DOHH2 (cell line): Measurements from ENCODE around the gene HIPK4.

Source experiments
- H3F3A ChIP-seq: fragments of 200-600 bp; sonication (generic), shearing (Covaris generic); 2 replicates; pipeline ENCODE4 v1.6.0; 2016; ENCODE audit warnings: antibody characterized with exemption, mild to moderate bottlenecking; ENCODE audit not compliant: control insufficient read depth, insufficient read depth
- H3K27ac ChIP-seq: fragments of 200-600 bp; sonication (generic); 2 replicates; pipeline ENCODE4 v1.5.1; 2014; ENCODE audit warnings: low read depth, mild to moderate bottlenecking, low read length, moderate library complexity
- H3K27me3 ChIP-seq: fragments of 200-600 bp; sonication (generic); 2 replicates; pipeline ENCODE4 v1.6.1; 2014; ENCODE audit warnings: mild to moderate bottlenecking, low read length, mixed read lengths; ENCODE audit not compliant: control insufficient read depth
- H3K36me3 ChIP-seq: fragments of 200-600 bp; sonication (generic); 2 replicates; pipeline ENCODE4 v1.6.1; 2014; ENCODE audit warnings: mild to moderate bottlenecking, low read length, moderate library complexity, mixed read lengths; ENCODE audit not compliant: control insufficient read depth
- H3K4me1 ChIP-seq: fragments of 200-600 bp; sonication (generic); 2 replicates; pipeline ENCODE4 v1.6.1; 2014; ENCODE audit warnings: mild to moderate bottlenecking, low read length, mixed read lengths; ENCODE audit not compliant: control insufficient read depth
- H3K4me2 ChIP-seq: fragments of 200-600 bp; sonication (generic); 2 replicates; pipeline ENCODE4 v1.6.0; 2014; ENCODE audit warnings: mild to moderate bottlenecking, low read length, moderate library complexity
- H3K4me3 ChIP-seq: fragments of 200-600 bp; sonication (generic); 2 replicates; pipeline ENCODE4 v1.5.1; 2014; ENCODE audit warnings: mild to moderate bottlenecking, low read length, mixed read lengths
- H3K79me2 ChIP-seq: fragments of 200-600 bp; sonication (generic); 2 replicates; pipeline ENCODE4 v1.6.1; 2014; ENCODE audit warnings: mild to moderate bottlenecking, low read length, mixed read lengths; ENCODE audit not compliant: control insufficient read depth
- H3K9me2 ChIP-seq: fragments of 200-600 bp; sonication (generic); replicated peaks from 2 replicates; pipeline ENCODE4 v1.6.1; 2014; ENCODE audit warnings: mild to moderate bottlenecking, low read length, mixed read lengths; ENCODE audit not compliant: control insufficient read depth
- H3K9me3 ChIP-seq: fragments of 200-600 bp; sonication (generic); 2 replicates; pipeline ENCODE4 v1.6.1; 2014; ENCODE audit warnings: antibody characterized with exemption, low read length, mixed read lengths; ENCODE audit not compliant: control insufficient read depth, insufficient read depth
- H4K20me1 ChIP-seq: fragments of 200-600 bp; sonication (generic); 2 replicates; pipeline ENCODE4 v1.6.0; 2014; ENCODE audit warnings: low read depth, mild to moderate bottlenecking, antibody characterized with exemption, low read length, moderate library complexity; ENCODE audit not compliant: control insufficient read depth, insufficient read depth
- CTCF ChIP-seq: fragments of 200-600 bp; sonication (generic); IDR thresholded peaks from one replicate; pipeline ENCODE4 v1.5.1; 2014; ENCODE audit warnings: antibody characterized with exemption, mild to moderate bottlenecking, low read depth, low read length; ENCODE audit not compliant: poor library complexity, severe bottlenecking
- EZH2phosphoT487 ChIP-seq: fragments of 200-600 bp; sonication (generic); IDR thresholded peaks from 2 replicates; pipeline ENCODE4 v1.6.1; 2017; ENCODE audit warnings: borderline replicate concordance, mild to moderate bottlenecking, antibody characterized with exemption, low read length, moderate library complexity, mixed read lengths

The HIPK4 gene

GRCh38 chr19:40421993-40422747 lies 32.2 kb upstream of the HIPK4 start:
- TF ChIP-seq CTCF (no peak), EZH2phosphoT487 (no peak)
- peaks cover 9% of the 10 kb centered on the region for H3F3A ChIP-seq
- peaks cover 12% of the 10 kb centered on the region for H3K36me3 ChIP-seq
- H3K27ac ChIP-seq = no peak overlapping the region
- H4K20me1 ChIP-seq = no peaks in the 10 kb centered on the region
- H3K4me1 ChIP-seq = peaks cover 45% of the 10 kb centered on the region
- H3K4me2 ChIP-seq = no peak overlapping the region
- peaks cover 13% of the 10 kb centered on the region for H3K79me2 ChIP-seq
- no peaks in the 10 kb centered on the region for H3K9me2 ChIP-seq
- no peak overlapping the region for H3K4me3 ChIP-seq
- no peaks in the 10 kb centered on the region for H3K9me3 ChIP-seq
- H3K27me3 ChIP-seq = no peaks in the 10 kb centered on the region

DNA sequence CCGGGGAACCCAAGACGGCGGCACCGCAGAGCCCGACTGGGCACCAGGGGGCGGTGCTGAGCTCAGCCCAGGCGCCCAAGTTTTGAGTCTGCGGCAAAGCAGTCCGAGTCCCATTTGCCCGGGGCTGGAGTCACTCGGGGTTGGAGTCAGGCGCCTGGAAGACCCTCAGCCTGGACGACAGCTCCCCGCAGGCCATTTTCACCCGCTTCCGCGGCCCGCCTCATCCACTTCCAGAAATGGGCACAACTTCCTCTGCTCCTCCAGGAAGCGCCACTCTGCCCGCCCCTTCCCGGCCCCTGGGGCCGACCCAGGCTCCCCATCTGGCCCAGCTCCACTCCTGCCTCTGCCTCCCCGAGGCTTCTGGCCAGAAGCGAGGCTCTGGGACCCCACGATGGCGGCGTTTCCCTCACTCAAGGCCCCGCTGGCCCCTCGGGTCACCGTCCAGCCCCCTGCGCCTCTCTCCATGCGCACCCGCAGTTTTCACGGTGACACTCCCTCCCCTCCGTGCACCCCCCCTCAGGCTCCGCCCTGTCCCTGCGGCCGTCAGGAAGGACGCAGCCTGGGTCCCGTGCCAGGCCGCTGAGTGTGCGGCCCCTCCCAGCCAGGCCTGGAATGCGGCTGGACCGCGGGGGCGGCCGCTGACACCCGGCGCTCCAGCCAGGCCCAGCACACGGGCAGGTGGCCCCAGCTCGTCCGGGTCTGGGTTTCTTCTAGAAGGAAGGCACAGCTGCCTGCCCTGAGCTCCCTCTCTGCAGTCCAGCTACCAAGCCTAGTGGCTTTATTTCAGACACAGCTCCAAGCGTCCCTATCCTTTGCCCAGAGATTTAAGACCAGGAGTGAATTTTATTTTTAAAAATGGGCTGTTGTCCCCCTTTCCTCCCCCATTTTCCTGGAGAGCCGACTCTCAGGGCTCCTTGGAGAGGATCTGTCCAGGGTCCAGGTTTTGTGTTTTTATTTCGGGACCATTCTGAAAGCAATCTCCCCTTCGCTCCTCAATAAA lies 31.1 kb upstream of the HIPK4 start:
- no peaks in the 10 kb centered on the region for H3K9me2 ChIP-seq
- H3K27ac ChIP-seq = peak overlapping the region; percentile 8; the same call in 1 of the 2 replicates
- H3K4me2 ChIP-seq = peak overlapping the region; percentile 88
- TF ChIP-seq EZH2phosphoT487 = no peak
- TF ChIP-seq CTCF = peak; percentile 95
- no peaks in the 10 kb centered on the region for H4K20me1 ChIP-seq
- peaks cover 13% of the 10 kb centered on the region for H3K79me2 ChIP-seq
- H3K9me3 ChIP-seq = no peaks in the 10 kb centered on the region
- H3K4me3 ChIP-seq = peak overlapping the region; percentile 76
- H3K27me3 ChIP-seq = no peaks in the 10 kb centered on the region
- peaks cover 12% of the 10 kb centered on the region for H3K36me3 ChIP-seq
- peaks cover 9% of the 10 kb centered on the region for H3F3A ChIP-seq
- H3K4me1 ChIP-seq = peaks cover 46% of the 10 kb centered on the region

DNA sequence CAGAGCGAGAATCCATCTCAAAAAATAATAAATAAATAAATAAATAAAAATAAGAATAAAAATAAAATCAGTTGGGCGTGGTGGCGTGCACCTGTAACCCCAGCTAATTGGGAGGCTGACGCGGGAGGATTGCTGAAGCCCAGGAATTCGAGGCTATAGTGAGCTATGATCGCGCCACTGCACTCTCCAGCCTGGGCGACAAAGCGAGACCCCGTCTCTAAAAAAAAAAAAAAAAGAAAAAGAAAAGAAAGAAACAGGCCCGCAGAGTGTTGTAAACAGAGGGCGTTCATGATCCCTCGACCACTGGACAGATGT lies 30.4 kb upstream of the HIPK4 start:
- TF ChIP-seq EZH2phosphoT487 = no peak
- Histone ChIP-seq H3F3A (peaks cover 9% of the 10 kb centered on the region), H3K4me2 (peak overlapping the region; percentile 88), H3K9me3 (no peaks in the 10 kb centered on the region), H3K27me3 (no peaks in the 10 kb centered on the region), H4K20me1 (no peaks in the 10 kb centered on the region), H3K4me3 (peak overlapping the region; percentile 76), H3K79me2 (peaks cover 13% of the 10 kb centered on the region), H3K36me3 (peaks cover 12% of the 10 kb centered on the region), H3K27ac (no peak overlapping the region), H3K9me2 (no peaks in the 10 kb centered on the region), H3K4me1 (peaks cover 51% of the 10 kb centered on the region)
